Astrocyte of the spinal cord (primary cell): Measurements from ENCODE around the gene RBSN.
"Not testable (repeated sequence)": the region's sequence is repeated elsewhere in the genome, so short reads cannot be mapped to it uniquely, and the experiment has no call there.

Experiments
- DNase-seq: peaks from one replicate; pipeline ENCODE4 v3.0.0; 2011; ENCODE audit warnings: low read depth, low spot score
- H3K4me3 ChIP-seq: 2 replicates; pipeline ENCODE4 v1.5.1; 2011; ENCODE audit warnings: low read depth, mild to moderate bottlenecking, low read length, moderate library complexity
- CTCF ChIP-seq: IDR thresholded peaks from 2 replicates; pipeline ENCODE4 v1.5.1; 2012; ENCODE audit warnings: low read depth, mild to moderate bottlenecking, low read length, inconsistent platforms
- in situ Hi-C: cut with HindIII; loops from 2 replicates; pipeline ENCODE4 v1.10.0; 2017; ENCODE audit warnings: low sequenced_read_pairs

The RBSN gene

DNA sequence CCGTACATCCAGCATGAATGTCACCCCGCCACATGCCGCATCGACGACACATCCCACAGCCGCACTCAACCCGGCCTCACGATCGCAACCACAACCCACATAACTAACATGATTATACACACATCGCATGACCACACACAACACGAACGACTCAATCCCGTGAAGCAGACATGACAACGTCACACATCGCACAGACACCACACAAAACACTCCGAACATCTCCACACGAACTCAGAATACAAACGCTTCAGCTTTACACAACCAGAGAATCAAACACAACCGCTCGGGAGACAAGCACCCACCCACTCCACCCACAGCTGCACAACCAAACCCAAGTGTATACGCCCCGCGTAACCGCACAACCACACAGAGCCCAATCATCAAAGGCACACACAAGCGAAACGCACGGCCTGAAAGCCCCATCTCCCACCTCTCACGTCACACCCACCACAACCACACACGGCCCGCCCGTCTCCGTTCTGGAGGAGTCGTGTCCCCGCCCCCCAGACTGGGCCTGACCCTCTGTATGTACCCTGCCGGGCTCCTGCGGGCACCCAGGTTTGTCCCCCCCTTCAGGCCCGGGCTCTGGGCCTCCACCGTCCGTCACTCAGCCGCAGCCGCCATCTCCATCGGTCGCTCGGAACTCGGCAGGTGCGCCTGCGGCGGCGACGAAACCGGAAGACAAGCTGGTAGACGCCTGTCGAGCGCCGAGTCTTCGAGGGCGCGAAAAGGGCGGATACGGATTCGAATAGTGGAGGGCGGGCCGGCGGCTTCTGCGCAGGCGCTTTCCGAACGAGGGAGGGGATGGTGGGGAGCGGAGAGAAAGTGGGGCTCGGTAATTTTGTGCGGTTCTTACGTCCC, at the start of gene RBSN:
TSS of gene RBSN (minus strand) at position 646 of the 861 bp plus-strand sequence. CDS start 3,028 bp downstream, outside the sequence.
- TF ChIP-seq CTCF = no peak
- peak within 1 kb of the TSS; percentile 99 for H3K4me3 ChIP-seq
- in situ Hi-C loops = no loop called here
- DNase-seq = peak; percentile 94

DNA sequence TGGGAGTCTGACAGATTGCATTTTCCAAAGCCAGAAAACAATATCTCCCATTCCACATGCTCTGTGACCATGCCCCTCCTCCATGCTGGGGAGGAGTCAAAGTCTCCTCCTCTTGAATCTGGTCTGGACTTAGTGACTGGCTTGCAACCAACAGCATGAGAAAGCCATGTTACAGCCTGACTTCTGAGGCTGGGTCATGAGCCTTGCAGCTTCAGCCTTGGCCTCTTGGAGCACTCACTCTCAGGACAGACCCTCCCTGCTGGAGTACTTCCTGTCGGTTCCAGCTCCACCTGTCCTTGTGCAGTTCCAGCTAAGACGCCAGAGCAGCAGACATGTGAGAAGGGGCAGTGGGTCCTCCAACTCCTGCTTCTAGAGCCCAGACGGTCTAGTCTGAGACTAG, 49.7 kb upstream of the RBSN start:
- no peak overlapping the region for H3K4me3 ChIP-seq
- in situ Hi-C loops = no loop called here
- DNase-seq = no peak
- TF ChIP-seq CTCF = no peak

GRCh38 chr3:15136885-15137284, 37.9 kb upstream of the RBSN start:
- DNase-seq, in situ Hi-C loops, H3K4me3 ChIP-seq: not testable (repeated sequence)

DNA sequence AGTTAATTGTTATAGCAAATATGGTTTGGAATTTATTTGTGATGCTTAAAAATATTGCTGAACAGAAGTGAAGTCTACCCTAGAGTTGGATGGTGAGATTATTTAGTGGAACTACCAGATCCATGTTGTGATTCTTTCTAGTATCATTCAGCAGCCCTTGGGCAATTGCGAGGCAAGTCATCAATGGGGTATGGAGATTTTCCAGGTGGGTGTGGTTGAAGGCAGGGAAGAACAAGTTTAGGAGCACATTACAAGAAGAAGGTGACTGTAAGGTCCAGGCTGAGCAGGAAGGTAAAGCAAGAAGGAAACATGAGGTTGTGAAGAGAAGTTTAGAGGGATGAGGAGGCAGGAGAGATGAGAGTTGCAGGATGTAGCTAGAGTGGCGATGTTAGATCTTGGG, 36.0 kb upstream of the RBSN start:
- in situ Hi-C loops, DNase-seq, H3K4me3 ChIP-seq: not testable (repeated sequence)

GRCh38 chr3:15128403-15128802, 29.5 kb upstream of the RBSN start:
- in situ Hi-C loops, DNase-seq, H3K4me3 ChIP-seq: not testable (repeated sequence)

DNA sequence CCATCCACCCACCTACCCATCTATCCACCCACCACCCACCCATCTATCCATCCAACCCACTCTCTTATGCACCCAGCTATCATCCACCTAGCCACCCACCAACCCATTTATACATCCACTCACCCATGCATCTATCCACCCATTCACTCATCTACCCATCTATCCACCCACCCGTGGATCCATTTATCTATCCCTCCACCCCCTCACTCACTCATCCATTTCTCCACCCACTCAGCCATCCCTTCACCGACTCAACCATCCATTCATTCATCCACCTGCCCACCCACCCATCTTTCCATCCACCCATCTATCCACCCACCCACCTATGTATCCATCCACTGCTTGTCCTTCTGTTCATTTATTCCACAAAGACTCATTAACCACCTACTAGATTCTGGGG, 28.0 kb upstream of the RBSN start:
- in situ Hi-C loops, H3K4me3 ChIP-seq, DNase-seq: not testable (repeated sequence)

DNA sequence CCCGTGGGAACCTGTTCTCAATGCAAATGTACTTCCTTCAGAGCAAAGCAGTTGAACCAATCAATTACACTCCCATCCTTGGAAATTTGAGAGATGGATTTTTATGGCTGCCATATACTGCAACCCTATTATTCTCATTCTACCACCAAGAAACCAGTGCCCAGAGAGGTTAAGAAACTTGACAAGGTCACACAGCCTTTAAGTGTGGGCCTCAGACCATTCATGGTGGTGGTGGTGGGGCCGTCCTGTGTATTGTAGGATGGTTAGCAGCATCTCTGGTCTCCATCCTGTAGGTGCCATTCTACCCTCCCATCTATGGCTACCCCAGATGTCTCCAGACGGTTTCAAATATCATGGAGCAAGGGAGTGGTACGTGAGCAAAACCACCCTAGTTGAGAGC, 23.4 kb upstream of the RBSN start:
- in situ Hi-C loops = no loop called here
- no peak for TF ChIP-seq CTCF
- DNase-seq = no peak
- H3K4me3 ChIP-seq = no peak overlapping the region

DNA sequence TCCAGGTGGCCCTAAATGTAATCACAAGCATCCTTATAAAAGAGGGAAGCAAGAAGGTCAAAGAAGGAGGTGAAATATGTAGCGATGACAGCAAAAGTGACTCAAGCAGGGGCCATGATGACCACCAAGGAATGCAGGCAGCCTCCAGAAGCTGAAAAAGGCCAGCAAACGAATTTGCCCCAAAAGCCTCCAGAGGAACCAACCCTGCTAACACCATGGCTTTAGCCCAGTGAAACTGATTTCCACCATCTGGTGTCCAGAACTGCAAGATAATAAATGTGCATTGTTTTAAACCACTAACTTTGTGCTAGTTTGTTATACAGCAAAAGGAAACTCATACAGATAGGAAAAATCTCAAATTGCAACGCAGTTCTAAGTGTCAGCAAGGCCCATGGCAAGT, 23.0 kb upstream of the RBSN start:
- in situ Hi-C loops = no loop called here
- no peak for TF ChIP-seq CTCF
- DNase-seq = no peak
- no peak overlapping the region for H3K4me3 ChIP-seq

DNA sequence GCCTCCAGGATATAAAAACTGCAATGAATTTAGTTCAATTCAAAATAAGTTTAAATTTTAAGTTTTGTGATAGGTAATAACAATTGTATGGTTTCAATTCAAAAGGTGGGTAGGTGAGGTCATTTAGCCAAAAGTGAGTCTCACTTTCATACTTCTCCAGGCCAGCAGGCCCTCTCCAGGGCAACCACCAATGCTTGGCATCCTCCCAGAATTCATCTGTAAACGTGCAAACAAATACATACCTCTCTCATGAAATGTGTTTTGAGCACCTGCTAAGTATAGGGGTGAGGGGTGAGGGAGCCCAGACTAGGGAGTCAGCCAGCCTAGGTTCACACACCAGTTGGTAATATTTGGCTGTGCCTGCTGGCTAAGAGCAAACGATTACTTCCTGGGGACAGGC, 22.0 kb upstream of the RBSN start:
- H3K4me3 ChIP-seq = no peak overlapping the region
- TF ChIP-seq CTCF = no peak
- DNase-seq = no peak
- in situ Hi-C loops = no loop called here
